DMS 273 (cell line): Measurements from ENCODE around the gene SLC35E2B.

Experiments used
- DNase-seq: peaks from one replicate; lab custom pipeline; 2025; ENCODE audit not compliant: unreplicated experiment; lab: John Stamatoyannopoulos, UW

Gene SLC35E2B

GRCh38 chr1:1614954-1615255 is 77.7 kb downstream of the SLC35E2B start:
- DNase-seq, result no peak

GRCh38 chr1:1614204-1614953 is 78.2 kb downstream of the SLC35E2B start:
- DNase-seq, result peak; percentile 63

GRCh38 chr1:1613509-1614082 is 79.0 kb downstream of the SLC35E2B start:
- DNase-seq, result no peak

GRCh38 chr1:1612104-1612400 is 80.5 kb downstream of the SLC35E2B start:
- no peak for DNase-seq

GRCh38 chr1:1610796-1611195 is 81.8 kb downstream of the SLC35E2B start:
- DNase-seq, result no peak

- DNase-seq, result no peak
Observed at GRCh38 chr1:1609822-1610485, 82.6 kb downstream of the SLC35E2B start.
